ENCODE results near the gene GNG7.
"Not testable (repeated sequence)": the region's sequence is repeated elsewhere in the genome, so short reads cannot be mapped to it uniquely, and the experiment has no call there.

The GNG7 gene

DNA sequence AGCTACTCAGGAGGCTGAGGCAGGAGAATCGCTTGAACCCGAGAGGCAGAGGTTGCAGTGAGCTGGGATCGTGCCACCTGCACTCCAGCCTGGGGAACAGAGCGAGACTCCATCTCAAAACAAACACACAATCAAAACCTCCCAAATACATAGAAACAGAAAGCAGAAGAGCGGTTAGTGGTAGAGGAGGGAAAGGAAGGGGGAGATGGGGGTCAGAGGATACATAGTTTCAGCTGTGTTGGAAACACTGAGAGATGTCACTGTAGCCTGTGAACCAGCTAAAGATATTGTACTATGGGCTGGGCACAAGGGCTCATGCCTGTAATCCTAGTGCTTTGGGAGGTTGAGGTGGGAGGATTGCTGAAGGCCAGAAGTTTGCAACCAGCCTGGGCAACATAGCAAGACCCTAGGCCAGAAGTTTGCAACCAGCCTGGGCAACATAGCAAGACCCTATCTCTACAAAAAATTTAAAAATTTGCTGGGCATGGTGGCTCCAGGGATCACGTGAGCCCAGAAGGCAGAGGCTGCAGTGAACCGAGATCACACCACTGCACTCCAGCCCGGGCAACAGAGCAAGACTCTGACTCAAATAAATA lies 49.9 kb downstream of the GNG7 start:
- no peaks in the 10 kb centered on the region for H3K9me2 ChIP-seq (replicated peaks; ENCODE audit: insufficient read depth, low read length)
- H3K9ac ChIP-seq (ENCODE audit: low read length): no peak overlapping the region
- no peaks in the 10 kb centered on the region for H3K4me1 ChIP-seq (ENCODE audit: low read length)
- no peak overlapping the region for H3K4me3 ChIP-seq (ENCODE audit: low read length)
- no peak overlapping the region for H2AFZ ChIP-seq (ENCODE audit: low read length)
- no peaks in the 10 kb centered on the region for H3F3A ChIP-seq (ENCODE audit: insufficient read depth, low read length)
- DNase-seq: no peak
- no peak overlapping the region for H3K27ac ChIP-seq (ENCODE audit: low read length)
- H3K4me2 ChIP-seq (ENCODE audit: low read depth, low read length): no peak overlapping the region
- H3K36me3 ChIP-seq (replicated peaks; ENCODE audit: insufficient read depth, low read length): no peaks in the 10 kb centered on the region
- H3K27me3 ChIP-seq (replicated peaks; ENCODE audit: insufficient read depth, low read length): no peaks in the 10 kb centered on the region
- no peaks in the 10 kb centered on the region for H3K79me2 ChIP-seq (ENCODE audit: low read length)
- TF ChIP-seq EZH2phosphoT487 (IDR thresholded peaks at IDR 0.05; ENCODE audit: low read length) (no peak), EZH2 (optimal IDR thresholded peaks at IDR 0.05; ENCODE audit: low read depth, low read length) (no peak), CTCF (IDR thresholded peaks at IDR 0.05; ENCODE audit: low read length) (no peak)
- no peaks in the 10 kb centered on the region for H3K9me3 ChIP-seq (replicated peaks; ENCODE audit: insufficient read depth, low read length)
- no peaks in the 10 kb centered on the region for H4K20me1 ChIP-seq (ENCODE audit: insufficient read depth, low read length)

- not testable (repeated sequence) for H3K79me2 ChIP-seq (ENCODE audit: low read length); H4K20me1 ChIP-seq (ENCODE audit: insufficient read depth, low read length); DNase-seq; H3K27ac ChIP-seq (ENCODE audit: low read length); H3K27me3 ChIP-seq (replicated peaks; ENCODE audit: insufficient read depth, low read length); H3K4me1 ChIP-seq (ENCODE audit: low read length); H3K36me3 ChIP-seq (replicated peaks; ENCODE audit: insufficient read depth, low read length); H3K4me3 ChIP-seq (ENCODE audit: low read length); H3K9me2 ChIP-seq (replicated peaks; ENCODE audit: insufficient read depth, low read length); H3K9me3 ChIP-seq (replicated peaks; ENCODE audit: insufficient read depth, low read length); H3K9ac ChIP-seq (ENCODE audit: low read length); H3K4me2 ChIP-seq (ENCODE audit: low read depth, low read length); H2AFZ ChIP-seq (ENCODE audit: low read length); H3F3A ChIP-seq (ENCODE audit: insufficient read depth, low read length)
These were observed 51.3 kb downstream of the GNG7 start for GRCh38 chr19:2651002-2651733.

DNA sequence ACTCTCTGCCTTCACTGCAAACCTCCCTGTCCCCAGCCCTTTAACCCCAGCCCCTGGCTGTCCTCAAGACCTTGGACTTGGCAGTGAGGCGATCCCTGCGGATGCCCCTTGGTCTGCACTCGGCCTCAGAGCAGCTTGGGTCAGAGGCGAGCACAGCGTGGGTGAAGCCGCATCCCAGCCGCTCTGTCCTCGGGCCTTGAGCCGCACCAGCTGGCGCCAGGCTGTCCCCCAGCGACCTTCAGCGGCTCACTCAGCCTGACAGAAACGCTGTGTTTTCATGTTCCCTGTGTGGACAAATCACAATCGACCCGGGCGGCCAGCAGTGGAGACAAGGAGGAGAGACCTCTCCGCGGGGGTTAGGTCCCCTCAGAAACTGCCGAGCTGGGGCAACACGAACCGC lies 52.0 kb downstream of the GNG7 start:
- Histone ChIP-seq H3K79me2 (ENCODE audit: low read length) (no peaks in the 10 kb centered on the region), H3K36me3 (replicated peaks; ENCODE audit: insufficient read depth, low read length) (no peaks in the 10 kb centered on the region), H4K20me1 (ENCODE audit: insufficient read depth, low read length) (no peaks in the 10 kb centered on the region), H3K4me3 (ENCODE audit: low read length) (no peak overlapping the region), H3F3A (ENCODE audit: insufficient read depth, low read length) (no peaks in the 10 kb centered on the region), H3K27me3 (replicated peaks; ENCODE audit: insufficient read depth, low read length) (no peaks in the 10 kb centered on the region), H3K4me1 (ENCODE audit: low read length) (no peaks in the 10 kb centered on the region), H2AFZ (ENCODE audit: low read length) (no peak overlapping the region), H3K4me2 (ENCODE audit: low read depth, low read length) (no peak overlapping the region), H3K9me3 (replicated peaks; ENCODE audit: insufficient read depth, low read length) (no peaks in the 10 kb centered on the region), H3K27ac (ENCODE audit: low read length) (no peak overlapping the region), H3K9me2 (replicated peaks; ENCODE audit: insufficient read depth, low read length) (no peaks in the 10 kb centered on the region), H3K9ac (ENCODE audit: low read length) (no peak overlapping the region)
- DNase-seq: no peak
- TF ChIP-seq EZH2 (optimal IDR thresholded peaks at IDR 0.05; ENCODE audit: low read depth, low read length) (no peak), EZH2phosphoT487 (IDR thresholded peaks at IDR 0.05; ENCODE audit: low read length) (no peak), CTCF (IDR thresholded peaks at IDR 0.05; ENCODE audit: low read length) (no peak)

DNA sequence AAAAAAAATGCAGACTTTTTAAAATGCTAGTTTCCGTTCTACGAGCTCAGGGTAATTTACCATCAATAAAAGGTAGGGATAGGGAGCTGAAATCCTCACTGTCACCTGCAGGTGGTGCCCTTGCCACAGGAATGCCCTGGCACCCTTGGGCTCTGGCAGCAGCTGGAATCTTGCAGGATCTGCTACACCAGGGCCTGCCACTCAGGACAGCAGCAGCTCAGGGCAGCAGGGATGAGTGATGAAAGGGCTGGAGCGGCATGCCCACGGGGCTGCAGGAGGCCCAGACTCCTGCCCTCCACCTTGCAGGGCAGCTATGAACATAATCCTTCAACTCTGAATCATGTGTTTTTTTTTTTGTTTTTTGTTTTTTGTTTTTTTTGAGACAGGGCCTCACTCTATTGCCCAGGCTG lies 54.0 kb downstream of the GNG7 start:
- Histone ChIP-seq H3K9ac (ENCODE audit: low read length) (no peak overlapping the region), H3K27ac (ENCODE audit: low read length) (no peak overlapping the region), H3K9me3 (replicated peaks; ENCODE audit: insufficient read depth, low read length) (no peaks in the 10 kb centered on the region), H3K36me3 (replicated peaks; ENCODE audit: insufficient read depth, low read length) (no peaks in the 10 kb centered on the region), H3K9me2 (replicated peaks; ENCODE audit: insufficient read depth, low read length) (no peaks in the 10 kb centered on the region), H3K79me2 (ENCODE audit: low read length) (no peaks in the 10 kb centered on the region), H4K20me1 (ENCODE audit: insufficient read depth, low read length) (no peaks in the 10 kb centered on the region), H3K27me3 (replicated peaks; ENCODE audit: insufficient read depth, low read length) (no peaks in the 10 kb centered on the region), H2AFZ (ENCODE audit: low read length) (no peak overlapping the region), H3K4me3 (ENCODE audit: low read length) (no peak overlapping the region), H3F3A (ENCODE audit: insufficient read depth, low read length) (no peaks in the 10 kb centered on the region), H3K4me2 (ENCODE audit: low read depth, low read length) (no peak overlapping the region), H3K4me1 (ENCODE audit: low read length) (no peaks in the 10 kb centered on the region)
- DNase-seq: peak; percentile 72
- TF ChIP-seq CTCF (IDR thresholded peaks at IDR 0.05; ENCODE audit: low read length): peak; percentile 96
- no peak for TF ChIP-seq EZH2 (optimal IDR thresholded peaks at IDR 0.05; ENCODE audit: low read depth, low read length)
- no peak for TF ChIP-seq EZH2phosphoT487 (IDR thresholded peaks at IDR 0.05; ENCODE audit: low read length)

All from MM.1S (cell line).